ENCODE data around the gene RBM33. TPM values are rescaled to one million over a fixed set of nuclear protein-coding genes. Genes with fewer than 3 reads are reported as not detected.

The RBM33 gene
- total RNA-seq, 1 donor from 2014 or later: 50.5 TPM

DNA sequence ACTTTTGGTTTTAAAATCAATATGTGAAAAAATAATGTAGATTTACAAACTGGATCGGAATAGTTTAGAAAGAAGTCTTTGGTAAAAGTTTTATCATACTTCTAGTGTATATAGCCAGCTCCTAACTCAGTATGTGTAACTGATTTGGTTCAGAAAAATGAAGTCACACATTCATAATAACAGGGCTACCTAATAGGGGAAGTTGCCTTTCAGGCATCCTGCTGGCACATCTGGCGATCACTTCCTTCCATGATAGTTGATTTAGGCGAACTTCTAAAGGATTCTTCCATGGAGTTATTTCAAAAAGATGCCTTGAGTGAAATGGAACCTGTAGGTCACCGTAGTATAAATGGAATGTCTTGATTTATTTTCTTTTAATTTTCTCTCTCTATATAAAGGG lies 98.7 kb downstream of the RBM33 start:
- DNase-seq (ENCODE audit: low read depth) (no peak), FAIRE-seq (no peak)
- H3K4me1 ChIP-seq (ENCODE audit: insufficient read depth, low read length): no peaks in the 10 kb centered on the region
- peaks cover 34% of the 10 kb centered on the region for H3K36me3 ChIP-seq (ENCODE audit: insufficient read depth, low read length)
- no peak overlapping the region for H3K27ac ChIP-seq (ENCODE audit: low read depth, low read length)
- H3K4me2 ChIP-seq (ENCODE audit: low read length): no peak overlapping the region
- no peaks in the 10 kb centered on the region for H3K9me3 ChIP-seq (ENCODE audit: insufficient read depth, low read depth, low read length)
- Mint-ChIP-seq H3K27me3 (ENCODE audit: low read depth, unreplicated experiment) (no peaks in the 10 kb centered on the region), H3K36me3 (ENCODE audit: low read depth, unreplicated experiment) (peaks cover 9% of the 10 kb centered on the region), H3K9me3 (ENCODE audit: unreplicated experiment) (no peaks in the 10 kb centered on the region), H3K4me3 (ENCODE audit: unreplicated experiment) (no peak overlapping the region), H3K4me1 (ENCODE audit: low read depth, unreplicated experiment) (peaks cover 12% of the 10 kb centered on the region), H3K27ac (ENCODE audit: unreplicated experiment) (no peak overlapping the region)
- no peaks in the 10 kb centered on the region for H3K27me3 ChIP-seq (ENCODE audit: insufficient read depth, low read length)
- no peak overlapping the region for H3K9ac ChIP-seq (ENCODE audit: low read length)
- peaks cover 25% of the 10 kb centered on the region for H4K20me1 ChIP-seq (ENCODE audit: insufficient read depth, low read length)
- H3K79me2 ChIP-seq (ENCODE audit: insufficient read depth, low read length): peaks cover 25% of the 10 kb centered on the region
- no peak overlapping the region for H2AFZ ChIP-seq (ENCODE audit: low read depth, low read length)
- no peak overlapping the region for H3K4me3 ChIP-seq (ENCODE audit: insufficient read depth, low read depth, low read length)
- TF ChIP-seq, protein P1, sequence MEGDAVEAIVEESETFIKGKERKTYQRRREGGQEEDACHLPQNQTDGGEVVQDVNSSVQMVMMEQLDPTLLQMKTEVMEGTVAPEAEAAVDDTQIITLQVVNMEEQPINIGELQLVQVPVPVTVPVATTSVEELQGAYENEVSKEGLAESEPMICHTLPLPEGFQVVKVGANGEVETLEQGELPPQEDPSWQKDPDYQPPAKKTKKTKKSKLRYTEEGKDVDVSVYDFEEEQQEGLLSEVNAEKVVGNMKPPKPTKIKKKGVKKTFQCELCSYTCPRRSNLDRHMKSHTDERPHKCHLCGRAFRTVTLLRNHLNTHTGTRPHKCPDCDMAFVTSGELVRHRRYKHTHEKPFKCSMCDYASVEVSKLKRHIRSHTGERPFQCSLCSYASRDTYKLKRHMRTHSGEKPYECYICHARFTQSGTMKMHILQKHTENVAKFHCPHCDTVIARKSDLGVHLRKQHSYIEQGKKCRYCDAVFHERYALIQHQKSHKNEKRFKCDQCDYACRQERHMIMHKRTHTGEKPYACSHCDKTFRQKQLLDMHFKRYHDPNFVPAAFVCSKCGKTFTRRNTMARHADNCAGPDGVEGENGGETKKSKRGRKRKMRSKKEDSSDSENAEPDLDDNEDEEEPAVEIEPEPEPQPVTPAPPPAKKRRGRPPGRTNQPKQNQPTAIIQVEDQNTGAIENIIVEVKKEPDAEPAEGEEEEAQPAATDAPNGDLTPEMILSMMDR (IDR thresholded peaks at IDR 0.05; ENCODE audit: insufficient read depth, low read depth, low read length): no peak
- no peak for TF ChIP-seq EZH2 (IDR thresholded peaks at IDR 0.05; ENCODE audit: insufficient read depth, low read length)

DNA sequence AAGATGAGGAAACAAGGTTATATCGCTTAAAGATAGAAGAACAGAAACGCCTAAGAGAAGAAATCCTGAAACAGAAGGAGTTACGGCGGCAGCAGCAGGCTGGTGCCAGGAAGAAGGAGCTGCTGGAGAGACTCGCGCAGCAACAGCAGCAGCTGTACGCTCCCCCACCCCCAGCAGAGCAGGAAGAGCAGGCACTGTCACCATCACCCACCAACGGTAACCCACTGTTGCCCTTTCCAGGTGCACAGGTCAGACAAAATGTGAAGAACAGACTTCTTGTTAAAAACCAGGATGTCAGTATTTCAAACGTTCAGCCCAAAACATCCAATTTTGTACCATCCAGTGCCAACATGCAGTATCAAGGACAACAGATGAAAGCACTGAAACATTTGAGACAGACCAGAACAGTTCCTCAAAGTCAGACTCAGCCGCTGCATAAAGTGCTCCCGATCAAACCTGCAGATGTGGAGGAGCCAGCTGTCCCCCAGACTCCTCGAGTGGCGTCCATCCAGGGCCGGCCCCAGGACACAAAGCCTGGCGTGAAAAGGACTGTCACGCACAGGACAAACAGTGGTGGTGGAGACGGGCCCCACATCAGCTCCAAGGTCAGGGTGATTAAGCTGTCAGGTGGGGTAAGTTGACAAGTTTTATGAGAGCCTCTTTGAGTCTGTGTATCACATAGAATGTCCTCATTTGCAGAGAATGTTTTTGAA lies 100.7 kb downstream of the RBM33 start:
- H3K36me3 ChIP-seq (ENCODE audit: insufficient read depth, low read length): peaks cover 27% of the 10 kb centered on the region

More for the DNA sequence above, 100.7 kb downstream of the RBM33 start:
- Mint-ChIP-seq H3K27me3 (ENCODE audit: low read depth, unreplicated experiment) (no peaks in the 10 kb centered on the region), H3K9me3 (ENCODE audit: unreplicated experiment) (no peaks in the 10 kb centered on the region), H3K4me1 (ENCODE audit: low read depth, unreplicated experiment) (peaks cover 14% of the 10 kb centered on the region), H3K27ac (ENCODE audit: unreplicated experiment) (no peak overlapping the region), H3K36me3 (ENCODE audit: low read depth, unreplicated experiment) (peaks cover 11% of the 10 kb centered on the region), H3K4me3 (ENCODE audit: unreplicated experiment) (no peak overlapping the region)
- no peaks in the 10 kb centered on the region for H3K9me3 ChIP-seq (ENCODE audit: insufficient read depth, low read depth, low read length)
- H3K27ac ChIP-seq (ENCODE audit: low read depth, low read length): no peak overlapping the region
- no peak overlapping the region for H3K9ac ChIP-seq (ENCODE audit: low read length)
- H3K4me3 ChIP-seq (ENCODE audit: insufficient read depth, low read depth, low read length): no peak overlapping the region
- TF ChIP-seq, protein P1 (IDR thresholded peaks at IDR 0.05; ENCODE audit: insufficient read depth, low read depth, low read length): no peak
- TF ChIP-seq EZH2 (IDR thresholded peaks at IDR 0.05; ENCODE audit: insufficient read depth, low read length): no peak
- H3K4me1 ChIP-seq (ENCODE audit: insufficient read depth, low read length): no peaks in the 10 kb centered on the region
- no peak overlapping the region for H2AFZ ChIP-seq (ENCODE audit: low read depth, low read length)
- H3K27me3 ChIP-seq (ENCODE audit: insufficient read depth, low read length): no peaks in the 10 kb centered on the region
- H3K4me2 ChIP-seq (ENCODE audit: low read length): no peak overlapping the region
- FAIRE-seq (no peak), DNase-seq (ENCODE audit: low read depth) (no peak)
- peaks cover 33% of the 10 kb centered on the region for H4K20me1 ChIP-seq (ENCODE audit: insufficient read depth, low read length)
- peaks cover 45% of the 10 kb centered on the region for H3K79me2 ChIP-seq (ENCODE audit: insufficient read depth, low read length)
